ENCODE measurements around the gene TRIM14.

The TRIM14 gene, protein sequence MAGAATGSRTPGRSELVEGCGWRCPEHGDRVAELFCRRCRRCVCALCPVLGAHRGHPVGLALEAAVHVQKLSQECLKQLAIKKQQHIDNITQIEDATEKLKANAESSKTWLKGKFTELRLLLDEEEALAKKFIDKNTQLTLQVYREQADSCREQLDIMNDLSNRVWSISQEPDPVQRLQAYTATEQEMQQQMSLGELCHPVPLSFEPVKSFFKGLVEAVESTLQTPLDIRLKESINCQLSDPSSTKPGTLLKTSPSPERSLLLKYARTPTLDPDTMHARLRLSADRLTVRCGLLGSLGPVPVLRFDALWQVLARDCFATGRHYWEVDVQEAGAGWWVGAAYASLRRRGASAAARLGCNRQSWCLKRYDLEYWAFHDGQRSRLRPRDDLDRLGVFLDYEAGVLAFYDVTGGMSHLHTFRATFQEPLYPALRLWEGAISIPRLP

DNA sequence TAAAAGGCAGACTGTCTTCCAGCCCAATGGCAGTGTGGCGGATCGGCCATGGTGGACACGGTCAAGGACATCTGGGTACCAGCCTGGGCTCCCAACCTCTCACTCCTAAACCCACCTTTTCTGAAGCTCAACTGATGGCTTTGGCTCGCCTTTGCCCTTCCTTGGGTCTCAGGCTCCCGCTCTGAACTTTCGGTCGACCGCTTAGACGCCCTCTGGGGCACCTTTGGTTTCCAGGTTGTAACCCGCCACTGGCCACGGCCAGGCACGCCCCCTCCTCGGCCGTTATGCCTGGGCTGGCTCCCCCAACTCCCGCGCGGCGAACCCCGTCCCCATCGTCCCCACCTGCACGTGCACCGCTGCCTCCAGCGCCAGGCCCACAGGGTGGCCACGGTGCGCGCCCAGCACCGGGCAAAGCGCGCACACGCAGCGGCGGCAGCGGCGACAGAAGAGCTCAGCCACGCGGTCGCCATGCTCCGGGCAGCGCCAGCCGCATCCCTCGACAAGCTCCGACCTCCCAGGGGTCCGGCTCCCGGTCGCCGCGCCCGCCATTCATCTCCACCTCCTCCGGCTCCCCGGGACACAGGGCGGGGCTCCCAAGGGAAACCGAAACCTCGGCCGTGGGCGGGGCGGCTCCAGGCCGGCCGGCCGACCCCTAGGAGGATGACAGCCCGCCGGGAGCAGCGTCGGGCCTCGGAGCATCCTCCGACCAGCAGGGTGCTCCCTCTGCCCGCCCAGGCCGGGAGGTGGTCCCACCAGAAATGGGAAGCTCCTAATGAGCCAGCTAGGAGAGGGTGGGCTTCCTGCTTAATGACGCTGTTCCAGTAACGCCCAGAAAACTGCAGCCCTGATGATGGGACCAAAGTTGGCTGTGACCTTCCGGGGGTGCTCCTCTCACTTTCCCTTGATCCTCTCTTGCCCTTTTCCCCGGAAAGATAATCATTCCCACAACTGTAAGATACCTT, at the start of gene TRIM14:
TRIM14 (minus strand) TSS at position 583 of the 962 bp plus-strand sequence; CDS start at position 549, 34 bp downstream.
- DNase-seq (ENCODE audit: low read depth in 3 of 3) = peak in 2 of 3 experiments; percentile 20 to 65

DNA sequence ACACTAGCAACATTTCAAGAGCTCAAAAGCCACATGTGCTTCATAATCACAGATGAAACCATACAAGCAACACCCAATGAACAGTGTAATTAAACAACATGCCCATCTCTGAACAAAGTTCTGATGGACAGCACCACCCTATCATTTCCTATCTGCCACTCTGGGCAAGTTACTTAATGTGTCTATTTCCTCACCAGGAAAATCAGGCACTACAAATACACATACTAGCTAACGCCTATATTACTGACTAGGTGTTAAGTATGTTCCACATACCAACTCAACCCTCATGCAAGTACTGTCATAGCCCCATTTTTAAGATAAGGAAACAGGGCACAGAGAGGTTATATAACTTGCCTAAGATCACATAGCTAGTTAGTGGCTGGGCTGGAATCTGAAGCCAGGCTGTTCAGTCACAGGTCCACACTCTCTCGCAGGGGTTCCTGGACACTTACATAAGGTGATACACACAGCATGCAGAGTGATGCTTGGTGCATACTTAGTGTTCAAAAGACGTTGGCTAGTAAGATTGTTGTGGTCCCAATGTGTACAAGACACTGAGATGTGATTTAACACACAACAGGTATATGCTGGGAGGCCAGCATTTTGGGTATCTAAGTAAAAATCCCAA, 49.2 kb upstream of the TRIM14 start:
- no peak for DNase-seq (ENCODE audit: low read depth in 3 of 3)

DNA sequence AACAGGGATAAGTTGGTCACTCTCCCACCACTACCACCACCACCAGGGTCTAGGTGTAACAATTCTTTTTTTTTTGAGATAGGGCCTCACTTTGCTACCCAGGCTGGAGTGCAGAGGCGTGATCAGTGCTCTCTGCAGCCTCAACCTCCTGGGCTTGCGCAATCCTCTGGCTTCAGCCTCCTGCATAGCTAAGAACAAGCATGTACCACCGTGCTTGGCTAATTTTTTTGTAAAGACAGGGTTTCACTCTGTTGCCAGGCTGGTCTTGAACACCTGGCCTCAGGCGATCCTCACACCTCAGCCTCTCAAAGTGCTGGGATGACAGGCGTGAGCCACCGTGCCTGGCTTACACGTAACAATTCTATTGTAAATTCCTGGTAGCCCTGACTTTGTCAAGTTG, 45.9 kb upstream of the TRIM14 start:
- no peak for DNase-seq (ENCODE audit: low read depth in 3 of 3)

DNA sequence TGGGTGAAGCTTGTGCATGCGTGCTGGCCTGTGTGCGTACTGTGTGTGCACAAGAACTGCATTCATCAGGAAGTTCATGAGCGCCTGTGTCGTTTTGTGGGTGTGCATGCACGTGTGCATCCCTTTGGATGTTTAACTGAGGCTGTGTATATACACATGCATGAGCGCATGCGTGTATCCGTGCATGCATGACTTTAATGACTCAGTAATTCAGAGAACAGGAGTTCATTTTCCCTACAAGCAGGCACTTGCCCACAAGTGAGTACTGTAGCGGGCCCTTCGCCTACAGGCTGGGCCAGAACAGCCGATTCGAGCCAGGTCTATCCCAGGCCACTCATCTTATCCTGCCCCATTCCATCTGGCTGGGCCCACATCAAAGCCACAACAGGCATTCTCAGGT, 43.6 kb upstream of the TRIM14 start:
- DNase-seq (ENCODE audit: low read depth in 3 of 3) = no peak

DNA sequence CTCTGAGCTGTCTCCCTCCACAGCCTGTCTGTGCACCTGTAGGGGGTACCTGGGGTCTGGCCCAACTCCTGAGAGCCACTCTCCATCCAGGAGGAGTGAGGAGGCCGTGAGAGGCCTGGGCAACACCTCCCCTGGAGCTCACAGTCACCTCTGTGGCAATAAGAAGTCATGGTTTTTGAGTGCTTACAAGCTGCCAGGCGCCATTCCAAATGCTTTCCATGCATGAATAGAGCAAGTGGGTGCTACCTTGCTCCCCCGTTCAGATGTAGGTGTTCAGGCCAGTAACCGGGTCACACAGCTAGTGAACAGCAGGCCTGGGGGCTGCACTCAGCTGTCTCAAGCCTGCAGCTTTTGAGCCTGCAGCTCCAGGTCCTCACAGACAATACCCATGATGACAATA, 42.8 kb upstream of the TRIM14 start:
- no peak for DNase-seq (ENCODE audit: low read depth in 3 of 3)

DNA sequence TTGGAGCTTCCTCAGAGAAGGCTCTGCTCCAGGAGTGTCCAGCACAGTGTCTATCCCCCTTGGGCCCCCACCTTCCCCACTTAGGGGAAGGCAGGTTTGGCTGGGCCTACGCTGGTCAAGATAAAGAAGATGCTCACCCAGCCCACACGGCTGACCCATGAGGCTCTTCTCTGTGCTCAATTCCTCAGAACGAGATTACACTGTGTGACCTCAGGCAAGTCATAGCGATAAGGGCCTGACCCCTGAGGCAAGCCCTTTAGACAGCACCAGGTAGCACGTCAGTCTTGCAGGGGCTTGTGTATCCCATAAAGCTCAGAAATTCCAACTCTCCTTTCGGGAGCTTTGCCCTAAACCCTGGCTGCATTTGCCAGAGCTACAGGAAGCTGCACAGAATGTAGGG, 40.8 kb upstream of the TRIM14 start:
- DNase-seq (ENCODE audit: low read depth in 3 of 3) = no peak

DNA sequence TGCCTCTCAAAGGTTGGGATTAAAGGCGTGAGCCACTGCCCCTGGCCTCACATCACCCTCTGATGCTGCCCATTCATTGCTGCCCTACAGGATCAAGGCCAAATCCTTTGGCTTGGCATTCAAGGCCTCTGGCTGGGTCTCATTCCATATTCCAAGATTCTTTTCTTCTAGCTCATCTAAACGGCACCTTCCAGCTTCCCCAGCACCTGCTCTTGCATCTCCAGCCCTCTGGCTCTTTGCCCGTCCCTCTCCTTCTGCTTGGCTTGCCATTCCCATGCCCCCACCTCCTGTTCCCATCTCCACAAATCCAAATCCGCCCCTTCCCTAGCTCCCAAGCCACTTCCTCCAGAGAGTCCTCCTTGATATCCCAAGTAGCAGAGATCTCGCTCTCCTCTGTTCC, 40.3 kb upstream of the TRIM14 start:
- DNase-seq (ENCODE audit: low read depth in 3 of 3) = no peak

DNA sequence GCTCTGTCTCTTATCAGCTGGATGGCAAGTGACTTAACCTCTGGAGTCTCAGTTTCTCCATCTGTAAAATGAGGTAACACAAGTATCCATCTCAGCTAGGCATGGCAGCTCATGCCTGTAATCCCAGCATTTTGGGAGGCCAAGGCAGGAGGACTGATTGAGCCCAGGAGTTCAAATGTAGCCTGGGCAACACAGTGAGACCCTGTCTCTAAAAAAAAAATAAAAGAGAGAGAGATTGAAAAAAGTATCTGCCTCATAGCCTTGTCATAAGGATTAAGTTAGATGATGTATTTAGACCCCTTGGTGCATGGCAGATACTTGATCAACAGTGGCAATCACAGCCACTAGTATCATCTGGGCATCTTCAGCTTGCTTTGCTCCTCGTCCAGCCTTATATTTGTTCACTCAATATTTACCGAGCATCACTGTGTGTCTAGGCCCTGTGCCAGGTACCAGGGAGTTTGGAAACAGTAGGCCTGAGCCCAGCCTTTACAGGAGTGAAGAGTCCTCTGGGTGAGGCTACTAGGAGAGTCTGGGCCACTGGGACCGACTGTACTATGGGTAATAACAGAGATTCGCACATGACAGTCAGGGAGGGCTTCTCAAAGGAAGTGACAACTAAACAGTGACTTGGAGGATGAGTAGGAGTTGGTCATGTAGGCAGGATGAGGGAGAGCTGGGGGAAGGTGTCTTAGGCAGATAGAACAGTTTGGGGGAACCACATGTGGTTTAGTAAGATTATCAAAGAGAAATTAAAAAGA, 39.2 kb upstream of the TRIM14 start:
- no peak for DNase-seq (ENCODE audit: low read depth in 3 of 3)

DNA sequence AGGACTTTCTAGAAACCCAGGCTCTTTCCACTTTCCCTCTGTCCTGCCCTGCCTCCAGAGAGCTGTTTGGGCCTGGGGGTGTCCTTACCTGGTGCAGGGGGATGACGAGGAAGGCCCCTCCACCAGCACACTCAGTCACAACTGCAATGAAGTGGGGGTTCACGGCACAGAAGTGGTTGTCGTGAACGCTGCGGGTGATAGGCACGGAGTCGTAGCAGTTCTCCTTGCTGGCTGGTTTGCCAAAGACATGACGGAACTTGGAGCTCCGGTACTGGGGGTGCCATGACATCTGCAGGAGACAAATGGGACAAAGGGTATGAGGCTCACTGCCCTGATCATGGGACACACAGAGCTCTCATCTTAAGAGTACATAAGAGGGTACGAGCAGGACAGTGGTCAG, 38.4 kb upstream of the TRIM14 start:
- DNase-seq (ENCODE audit: low read depth in 3 of 3) = no peak

DNA sequence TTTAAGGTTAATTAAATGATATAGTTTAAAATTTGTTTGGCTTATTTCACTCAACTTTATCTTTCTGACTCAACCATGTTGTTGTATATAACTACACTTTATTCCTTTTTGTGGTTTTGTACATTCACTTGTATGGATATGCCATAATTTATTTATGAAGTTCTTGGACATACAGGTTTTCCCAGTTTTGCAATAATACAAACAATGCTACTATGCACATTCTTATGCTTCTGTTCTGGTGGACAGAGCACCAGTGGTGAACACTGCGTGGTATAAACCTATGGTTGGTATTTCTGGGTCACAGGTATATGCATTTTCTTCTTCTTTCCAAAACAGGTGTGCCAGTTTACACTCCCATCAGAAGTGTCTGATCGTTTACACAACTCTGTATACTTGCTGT, 35.7 kb upstream of the TRIM14 start:
- DNase-seq (ENCODE audit: low read depth in 3 of 3) = no peak

DNA sequence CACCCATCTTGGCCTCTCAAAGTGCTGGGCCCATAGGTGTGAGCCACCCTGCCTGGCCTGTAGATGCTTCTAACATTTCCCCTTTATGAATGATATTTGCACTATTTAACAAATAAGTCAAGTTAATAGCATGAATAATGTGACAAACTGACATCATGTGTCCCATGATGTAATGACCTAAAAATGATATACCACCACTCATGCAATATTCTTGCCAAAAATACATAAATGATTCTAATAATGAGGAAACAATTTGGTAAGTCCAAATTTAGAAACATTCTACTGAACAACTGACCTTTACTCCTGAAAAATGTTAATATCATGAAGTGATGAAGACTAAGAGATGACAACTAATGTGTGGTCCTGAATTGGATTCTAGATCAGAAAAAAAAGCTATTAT, 33.5 kb upstream of the TRIM14 start:
- DNase-seq (ENCODE audit: low read depth in 3 of 3) = no peak

DNA sequence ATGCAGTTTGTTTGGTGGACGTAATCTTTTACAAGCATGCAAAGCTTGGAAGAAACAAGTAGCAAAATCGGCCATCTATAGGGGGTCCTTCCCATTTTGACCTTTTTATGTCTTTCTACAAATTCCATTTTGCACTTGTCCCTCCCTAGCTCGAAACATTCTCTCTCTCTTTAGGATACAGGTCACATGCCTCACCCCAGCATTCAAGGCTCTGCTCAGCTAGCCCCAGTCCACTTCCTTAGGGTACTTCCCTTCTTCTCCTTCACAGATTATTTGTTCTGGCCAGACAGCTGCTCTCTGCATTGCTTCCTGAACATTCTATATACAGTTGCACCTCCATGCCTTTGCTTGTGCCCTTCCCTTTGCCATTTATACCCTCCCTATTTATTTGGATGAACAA, 31.7 kb upstream of the TRIM14 start:
- no peak for DNase-seq (ENCODE audit: low read depth in 3 of 3)

DNA sequence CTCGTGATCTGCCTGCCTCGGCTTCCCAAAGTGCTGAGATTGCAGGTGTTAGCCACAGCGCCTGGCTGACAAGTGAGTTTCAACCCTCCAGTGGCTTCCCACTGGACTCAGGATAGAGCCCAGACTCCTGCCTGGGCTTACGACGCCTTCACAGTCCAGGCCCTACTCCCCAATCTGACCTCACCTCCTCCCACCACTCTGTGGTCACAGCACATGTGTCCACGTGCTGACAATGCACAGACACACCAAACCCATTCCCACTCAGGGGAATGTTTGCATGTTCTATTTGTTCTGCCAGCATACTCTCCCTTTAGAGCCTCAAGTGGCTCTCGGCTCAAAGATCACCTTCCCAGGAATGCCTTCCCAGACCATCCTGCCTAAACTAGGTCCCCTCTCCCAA, 31.1 kb upstream of the TRIM14 start:
- no peak for DNase-seq (ENCODE audit: low read depth in 3 of 3)

DNA sequence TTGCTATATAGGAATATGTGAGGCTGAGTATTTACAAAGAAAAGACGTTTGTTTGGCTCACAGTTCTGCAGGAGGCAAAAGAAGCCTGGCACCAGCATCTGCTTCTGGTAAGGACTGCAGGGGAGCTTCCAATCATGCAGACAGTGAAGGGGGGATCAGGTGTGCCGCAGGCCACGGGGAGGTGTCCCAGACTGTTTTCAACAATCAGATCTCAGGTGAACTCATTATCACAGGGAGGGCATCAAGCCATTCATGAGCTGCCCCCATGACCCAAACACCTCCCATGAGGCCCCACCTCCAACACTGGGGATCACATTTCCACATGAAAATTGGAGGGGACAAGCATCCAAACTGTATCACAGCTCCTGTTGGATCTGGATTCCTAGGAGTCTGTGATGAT, 30.4 kb upstream of the TRIM14 start:
- DNase-seq (ENCODE audit: low read depth in 3 of 3) = no peak

DNA sequence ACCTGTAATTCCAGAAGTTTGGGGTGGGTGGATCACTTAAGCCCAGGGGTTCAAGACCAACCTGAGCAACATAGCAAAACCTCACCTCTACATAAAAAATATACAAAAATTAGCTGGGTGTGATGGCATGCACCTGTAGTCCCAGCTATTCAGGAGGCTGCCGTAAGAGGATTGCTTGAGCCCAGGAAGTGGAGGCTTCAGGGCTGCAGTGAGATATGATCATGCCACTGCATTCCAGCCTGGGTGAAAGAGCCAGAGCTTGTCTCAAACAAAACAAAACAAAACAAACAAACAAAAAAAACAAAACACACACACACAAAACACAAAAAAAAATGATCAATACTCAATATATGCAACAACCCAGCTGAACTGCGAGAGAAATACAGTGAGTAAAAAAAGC, 29.5 kb upstream of the TRIM14 start:
- DNase-seq (ENCODE audit: low read depth in 3 of 3) = no peak

DNA sequence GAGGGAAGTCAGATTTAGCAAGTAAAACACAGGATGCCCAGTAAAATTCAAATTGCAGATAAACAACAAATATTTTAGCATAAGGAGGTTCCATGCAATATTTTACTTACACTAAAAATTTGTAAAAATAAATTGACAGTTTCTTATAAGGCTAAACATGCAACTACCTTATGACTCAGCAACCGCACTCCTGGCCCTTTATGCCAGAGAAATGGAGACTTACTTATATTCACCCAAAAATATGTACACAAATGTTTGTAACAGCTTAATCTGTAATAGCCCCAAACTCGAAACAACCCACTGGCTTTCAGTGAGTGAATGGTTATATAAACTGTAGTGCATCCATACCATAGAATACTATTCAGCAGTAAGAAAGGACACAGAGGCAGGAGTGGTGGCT, 28.6 kb upstream of the TRIM14 start:
- DNase-seq (ENCODE audit: low read depth in 3 of 3) = no peak

DNA sequence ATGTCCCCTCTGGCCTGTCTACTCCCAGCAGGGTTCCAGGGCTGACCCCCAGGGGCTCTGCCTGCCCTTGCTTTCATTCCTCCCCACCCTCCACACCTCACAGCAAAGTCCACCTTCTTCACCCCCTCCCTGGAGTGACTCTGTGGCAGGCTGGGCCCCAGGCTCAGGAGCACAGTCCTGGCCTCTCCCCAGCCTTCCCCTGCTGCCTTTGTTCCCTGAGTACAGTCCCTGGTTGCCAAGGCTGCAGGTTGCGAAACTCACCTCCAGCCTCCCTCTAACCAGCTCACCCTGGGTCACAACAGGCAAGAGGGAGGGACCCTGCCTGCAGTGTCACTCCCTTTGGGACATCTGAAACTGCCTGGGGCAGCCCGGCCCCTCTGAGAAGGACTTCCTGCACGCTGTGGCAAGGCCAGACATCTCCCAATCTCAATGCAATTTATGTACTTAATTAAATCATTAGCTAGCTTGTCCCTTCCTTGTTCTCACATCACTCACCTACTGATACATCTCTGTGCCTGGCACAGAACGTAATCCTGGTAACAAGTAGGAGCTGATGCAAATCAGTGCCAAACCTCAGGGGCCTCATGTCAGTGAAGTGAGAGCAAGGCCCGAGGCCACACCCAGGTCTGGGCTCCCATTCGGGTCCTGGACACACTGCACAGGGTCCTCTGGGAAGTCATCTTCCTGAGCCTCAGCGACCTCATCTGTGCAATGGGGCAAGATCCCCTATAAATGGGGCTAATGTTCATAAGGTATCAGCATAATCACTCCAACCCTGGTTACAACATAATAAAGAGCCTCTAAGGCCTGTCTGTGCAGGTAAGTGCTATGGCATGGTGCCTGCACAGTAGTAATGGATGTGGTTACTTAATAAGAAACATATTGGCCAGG, 27.3 kb upstream of the TRIM14 start:
- no peak for DNase-seq (ENCODE audit: low read depth in 3 of 3)

DNA sequence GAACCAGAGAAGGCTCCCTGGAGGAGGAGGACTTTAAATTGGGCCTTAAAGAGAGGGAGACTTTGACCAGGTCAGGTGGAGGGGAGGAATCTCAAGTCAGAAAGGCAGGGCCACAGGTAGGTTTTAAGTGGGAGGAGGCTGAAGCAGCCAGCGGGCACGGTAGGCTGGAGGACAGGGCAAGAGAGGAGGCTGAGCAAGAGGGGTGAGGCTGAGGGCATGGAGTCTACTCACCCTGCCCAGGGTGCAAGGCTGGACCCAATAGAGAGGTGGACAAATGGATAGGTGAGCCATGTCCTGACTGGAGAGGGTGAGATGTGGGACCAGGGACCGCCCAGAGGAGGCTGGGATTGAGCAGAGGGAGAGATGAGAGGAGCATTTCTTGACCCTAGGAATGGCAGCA, 25.6 kb upstream of the TRIM14 start:
- no peak for DNase-seq (ENCODE audit: low read depth in 3 of 3)

DNA sequence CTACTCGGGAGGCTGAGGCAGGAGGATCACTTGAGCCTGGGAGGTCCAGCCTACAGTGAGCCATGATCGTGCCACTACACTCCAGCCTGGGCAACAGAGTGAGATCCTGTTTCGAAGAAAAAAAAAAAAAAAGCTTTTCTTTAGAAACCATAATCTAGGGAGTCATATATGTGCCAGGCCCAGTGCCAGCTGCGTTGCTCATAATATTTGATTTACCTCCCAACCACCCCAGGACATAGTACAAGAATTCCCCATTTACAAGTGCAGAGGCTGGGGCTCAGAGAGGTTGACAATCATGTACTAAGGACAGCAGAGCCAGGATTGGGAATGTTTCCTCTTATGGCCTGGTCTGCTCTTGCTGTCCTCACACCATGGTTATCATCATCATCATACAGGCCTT, 25.1 kb upstream of the TRIM14 start:
- no peak for DNase-seq (ENCODE audit: low read depth in 3 of 3)

DNA sequence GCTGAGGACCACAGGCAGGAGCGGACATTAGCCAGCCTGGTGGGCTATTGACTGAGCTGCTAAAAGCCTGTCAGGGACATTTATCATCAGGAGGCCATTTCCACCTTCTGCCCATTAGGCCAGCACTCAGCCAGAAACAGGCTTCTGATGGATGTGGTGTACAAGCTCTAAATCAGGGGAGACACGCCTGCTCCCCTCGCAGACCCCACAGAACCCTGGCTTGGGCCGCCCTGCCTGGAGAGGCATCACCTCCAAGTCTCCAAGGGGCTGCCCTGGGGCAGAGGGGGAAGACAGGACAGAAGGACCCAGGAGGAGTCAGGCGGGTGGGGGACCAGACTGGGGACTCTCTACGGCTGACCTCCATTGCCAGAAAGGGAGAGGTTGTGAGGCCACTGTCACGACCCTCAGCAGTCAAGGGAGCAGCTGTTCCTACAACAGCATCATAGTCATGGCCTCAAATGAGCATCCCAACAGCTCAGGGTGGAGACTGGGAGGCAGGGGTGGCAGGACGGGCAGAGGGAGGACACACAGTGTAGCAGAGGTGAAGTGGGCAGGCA, 24.0 kb upstream of the TRIM14 start:
- DNase-seq (ENCODE audit: low read depth in 3 of 3) = no peak
